Esophagus muscularis mucosa (tissue), 3 donors: ENCODE measurements around the gene STX17.

ENCODE experiments used
- EP300 ChIP-seq: sonication (generic); formaldehyde crosslinking; IDR thresholded peaks from one replicate; pipeline ENCODE4 v1.6.1; 2017; ENCODE audit warnings: antibody characterized with exemption
- TF ChIP-seq, protein P1 (sequence below), 3 experiments: fragments of 200-600 bp in 2 of 3; fragments of 450-650 bp in 1 of 3; sonication (generic) in 2 of 3; IDR thresholded peaks; one replicate each; pipeline ENCODE4 v1.5.1; 2017 to 2019; ENCODE audit warnings: antibody characterized with exemption in 3 of 3, mild to moderate bottlenecking in 2 of 3, moderate library complexity in 1 of 3

DNA sequence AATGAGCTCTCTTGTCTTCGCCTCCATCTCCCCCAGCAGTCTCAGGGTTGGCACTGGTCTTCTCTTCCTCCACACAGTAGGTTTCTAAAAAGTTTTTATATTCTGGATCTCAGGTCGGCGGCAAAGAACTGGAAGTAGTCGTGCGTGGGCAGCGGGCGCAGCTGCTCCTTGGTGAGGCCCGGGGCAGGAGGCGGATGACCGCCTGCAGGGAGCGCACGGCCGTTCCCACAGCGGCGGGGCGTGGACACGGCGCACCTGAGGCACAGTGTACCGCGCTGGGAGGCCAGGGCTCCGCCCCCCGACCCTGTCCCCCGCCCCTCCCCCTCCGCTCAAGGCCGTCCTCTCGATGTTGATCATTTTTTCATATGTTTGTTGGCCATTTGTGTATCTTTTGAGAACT, 92.4 kb downstream of the STX17 start:
- no peak for TF ChIP-seq EP300
- TF ChIP-seq, protein P1, sequence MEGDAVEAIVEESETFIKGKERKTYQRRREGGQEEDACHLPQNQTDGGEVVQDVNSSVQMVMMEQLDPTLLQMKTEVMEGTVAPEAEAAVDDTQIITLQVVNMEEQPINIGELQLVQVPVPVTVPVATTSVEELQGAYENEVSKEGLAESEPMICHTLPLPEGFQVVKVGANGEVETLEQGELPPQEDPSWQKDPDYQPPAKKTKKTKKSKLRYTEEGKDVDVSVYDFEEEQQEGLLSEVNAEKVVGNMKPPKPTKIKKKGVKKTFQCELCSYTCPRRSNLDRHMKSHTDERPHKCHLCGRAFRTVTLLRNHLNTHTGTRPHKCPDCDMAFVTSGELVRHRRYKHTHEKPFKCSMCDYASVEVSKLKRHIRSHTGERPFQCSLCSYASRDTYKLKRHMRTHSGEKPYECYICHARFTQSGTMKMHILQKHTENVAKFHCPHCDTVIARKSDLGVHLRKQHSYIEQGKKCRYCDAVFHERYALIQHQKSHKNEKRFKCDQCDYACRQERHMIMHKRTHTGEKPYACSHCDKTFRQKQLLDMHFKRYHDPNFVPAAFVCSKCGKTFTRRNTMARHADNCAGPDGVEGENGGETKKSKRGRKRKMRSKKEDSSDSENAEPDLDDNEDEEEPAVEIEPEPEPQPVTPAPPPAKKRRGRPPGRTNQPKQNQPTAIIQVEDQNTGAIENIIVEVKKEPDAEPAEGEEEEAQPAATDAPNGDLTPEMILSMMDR (IDR thresholded peaks at IDR 0.05) = no peak
